HepG2 (cell line): ENCODE measurements around the gene TIMM17A. TPM values are rescaled to one million over a fixed set of nuclear protein-coding genes. Genes with fewer than 3 reads are reported as not detected.

Experiments
- ARNT ChIP-seq: fragments of 450-650 bp; IDR thresholded peaks from 2 replicates; pipeline ENCODE4 v1.6.1; 2017
- ATM ChIP-seq: fragments of 450-650 bp; IDR thresholded peaks from 2 replicates; pipeline ENCODE4 v1.7.1; 2017; ENCODE audit warnings: mild to moderate bottlenecking, borderline replicate concordance
- BRF2 ChIP-seq: sonication (generic); formaldehyde crosslinking; IDR thresholded peaks from 2 replicates; pipeline ENCODE4 v1.8.1; 2022; ENCODE audit warnings: mild to moderate bottlenecking, missing genetic modification reagents
- CAMTA2 ChIP-seq: sonication (generic); formaldehyde crosslinking; IDR thresholded peaks from 2 replicates; pipeline ENCODE4 v1.4.0; 2020; ENCODE audit warnings: mild to moderate bottlenecking, missing genetic modification reagents, borderline replicate concordance
- HNRNPH1 ChIP-seq: fragments of 200-400 bp; formaldehyde crosslinking; optimal IDR thresholded peaks from 2 replicates; pipeline ENCODE3; 2017; ENCODE audit warnings: mild to moderate bottlenecking, low read depth, low read length
- IKZF5 ChIP-seq: IDR thresholded peaks from 2 replicates; pipeline ENCODE4 v1.6.1; 2018; ENCODE audit warnings: missing genetic modification reagents, mild to moderate bottlenecking, missing compliant biosample characterization
- KDM3A ChIP-seq: IDR thresholded peaks from 2 replicates; pipeline ENCODE4 v1.6.1; 2018; ENCODE audit warnings: low read depth, missing compliant biosample characterization
- KDM5B ChIP-seq: sonication (generic); formaldehyde crosslinking; IDR thresholded peaks from 2 replicates; pipeline ENCODE4 v1.4.0; 2020; ENCODE audit warnings: missing genetic modification reagents, mild to moderate bottlenecking, borderline replicate concordance
- NFE2 ChIP-seq: sonication (generic); formaldehyde crosslinking; IDR thresholded peaks from 2 replicates; pipeline ENCODE4 v1.4.0; 2020; ENCODE audit warnings: missing genetic modification reagents
- PHF5A ChIP-seq: IDR thresholded peaks from one replicate; pipeline ENCODE4 v1.6.1; 2018; ENCODE audit warnings: low read depth, missing genetic modification reagents; ENCODE audit not compliant: unreplicated experiment
- POGZ ChIP-seq: sonication (generic); formaldehyde crosslinking; IDR thresholded peaks from 2 replicates; pipeline ENCODE4 v1.4.0; 2020; ENCODE audit warnings: mild to moderate bottlenecking, missing genetic modification reagents
- RFX1 ChIP-seq: fragments of 450-650 bp; IDR thresholded peaks from 2 replicates; pipeline ENCODE4 v1.6.1; 2017
- SMC3 ChIP-seq: IDR thresholded peaks from 2 replicates; pipeline ENCODE4 v1.6.1; 2011; ENCODE audit warnings: low read length, improper control_type of control experiment
- TARDBP ChIP-seq: sonication (generic); formaldehyde crosslinking; IDR thresholded peaks from 2 replicates; pipeline ENCODE4 v1.8.0; 2022; ENCODE audit warnings: mild to moderate bottlenecking, missing genetic modification reagents
- TOPORS ChIP-seq: sonication (generic); formaldehyde crosslinking; IDR thresholded peaks from 2 replicates; pipeline ENCODE4 v1.8.0; 2023; ENCODE audit warnings: mild to moderate bottlenecking, missing genetic modification reagents
- TRIM22 ChIP-seq: fragments of 450-650 bp; IDR thresholded peaks from 2 replicates; pipeline ENCODE4 v1.6.1; 2017
- ZKSCAN1 ChIP-seq: fragments of 150-350 bp; IDR thresholded peaks from 2 replicates; pipeline ENCODE4 v1.6.1; 2014; ENCODE audit warnings: low read length
- ZMYM3 ChIP-seq: sonication (generic); formaldehyde crosslinking; IDR thresholded peaks from 2 replicates; pipeline ENCODE4 v1.5.1; 2020; ENCODE audit warnings: mild to moderate bottlenecking, missing genetic modification reagents
- ZNF280B ChIP-seq: sonication (generic); formaldehyde crosslinking; IDR thresholded peaks from 2 replicates; pipeline ENCODE4 v1.5.0; 2020; ENCODE audit warnings: missing genetic modification reagents, mild to moderate bottlenecking, borderline replicate concordance
- ZNF333 ChIP-seq: sonication (generic); formaldehyde crosslinking; IDR thresholded peaks from 2 replicates; pipeline ENCODE4 v1.4.0; 2020; ENCODE audit warnings: mild to moderate bottlenecking, missing genetic modification reagents, borderline replicate concordance
- ZNF724P ChIP-seq: sonication (generic); formaldehyde crosslinking; IDR thresholded peaks from 2 replicates; pipeline ENCODE4 v1.8.0; 2022; ENCODE audit warnings: missing genetic modification reagents, borderline replicate concordance
- ZNF800 ChIP-seq: sonication (generic); formaldehyde crosslinking; IDR thresholded peaks from 2 replicates; pipeline ENCODE4 v1.4.0; 2020; ENCODE audit warnings: missing genetic modification reagents
- ZNF850 ChIP-seq: sonication (generic); formaldehyde crosslinking; conservative IDR thresholded peaks from 2 replicates; pipeline ENCODE4 v1.9.0; 2021; ENCODE audit warnings: mild to moderate bottlenecking, missing genetic modification reagents
- ZSCAN20 ChIP-seq: sonication (generic); formaldehyde crosslinking; IDR thresholded peaks from 2 replicates; pipeline ENCODE4 v1.4.0; 2020; ENCODE audit warnings: missing genetic modification reagents, mild to moderate bottlenecking, borderline replicate concordance
- polyA plus RNA-seq, 8 experiments: library from polyadenylated mRNA; depleted of rRNA in 3 of 8; stranded (reverse) in 7 of 8; unstranded in 1 of 8; fragments of >200 nt; fragmentation: Illumina TruSeq in 4 of 8; extraction: Trizol in 4 of 8; gene quantifications; 2 replicates each; pipeline versions ENCODE4 v1.2.1 to v1.2.3, GENCODE V29; 2011 to 2016; ENCODE audit warnings: low read depth in 4 of 8, missing spikeins in 1 of 8, mixed read lengths in 1 of 8; ENCODE audit not compliant: insufficient read depth in 1 of 8
- total RNA-seq, 5 experiments: library from RNA; depleted of rRNA; stranded (reverse); fragments of >200 nt; fragmentation: Illumina TruSeq; extraction: Trizol; gene quantifications; 2 replicates each; pipeline ENCODE4 v1.2.3, GENCODE V29; 2016; ENCODE audit warnings: low read depth in 1 of 5

The TIMM17A gene
- total and polyA plus RNA-seq, 2 of the 13 experiments (the other 11 are each of a cell fraction or from before 2014, with no cell fraction given): 50.8 to 97.8 TPM

- TF ChIP-seq BRF2 (0 out of 2 replicates have a peak, but pooled peaks have one; percentile 42), PHF5A (CRISPR knock-in tag) (no peak), RFX1 (no peak), ZNF800 (CRISPR knock-in tag) (peak; percentile 76), NFE2 (CRISPR knock-in tag) (no peak), ATM (no peak), ZNF333 (CRISPR knock-in tag) (peak; percentile 67; the same call in 1 of the 2 replicates), IKZF5 (CRISPR knock-in tag) (no peak; the same call in 1 of the 2 replicates), ZKSCAN1 (no peak), ARNT (no peak), TRIM22 (no peak), ZMYM3 (CRISPR knock-in tag) (peak; percentile 51; the same call in 1 of the 2 replicates), HNRNPH1 (no peak), TOPORS (CRISPR knock-in tag) (no peak), ZNF280B (peak; percentile 79; the same call in 1 of the 2 replicates), KDM3A (CRISPR knock-in tag) (no peak), CAMTA2 (peak; percentile 70; the same call in 1 of the 2 replicates), ZNF724P (peak; percentile 76; the same call in 1 of the 2 replicates), SMC3 (no peak), POGZ (CRISPR knock-in tag) (peak; percentile 52), TARDBP (CRISPR knock-in tag) (no peak), ZSCAN20 (CRISPR knock-in tag) (peak; percentile 75; the same call in 1 of the 2 replicates), ZNF850 (CRISPR knock-in tag) (no peak), KDM5B (peak; percentile 85; the same call in 1 of the 2 replicates)
Measured at GRCh38 chr1:201982623-201983379, 27.5 kb downstream of the TIMM17A start, which contains the start of gene RNPEP (continued).
